ENCODE data around the gene PLXNB3.
"Not testable (repeated sequence)": the region's sequence is repeated elsewhere in the genome, so short reads cannot be mapped to it uniquely, and the experiment has no call there.

PLXNB3 gene

DNA sequence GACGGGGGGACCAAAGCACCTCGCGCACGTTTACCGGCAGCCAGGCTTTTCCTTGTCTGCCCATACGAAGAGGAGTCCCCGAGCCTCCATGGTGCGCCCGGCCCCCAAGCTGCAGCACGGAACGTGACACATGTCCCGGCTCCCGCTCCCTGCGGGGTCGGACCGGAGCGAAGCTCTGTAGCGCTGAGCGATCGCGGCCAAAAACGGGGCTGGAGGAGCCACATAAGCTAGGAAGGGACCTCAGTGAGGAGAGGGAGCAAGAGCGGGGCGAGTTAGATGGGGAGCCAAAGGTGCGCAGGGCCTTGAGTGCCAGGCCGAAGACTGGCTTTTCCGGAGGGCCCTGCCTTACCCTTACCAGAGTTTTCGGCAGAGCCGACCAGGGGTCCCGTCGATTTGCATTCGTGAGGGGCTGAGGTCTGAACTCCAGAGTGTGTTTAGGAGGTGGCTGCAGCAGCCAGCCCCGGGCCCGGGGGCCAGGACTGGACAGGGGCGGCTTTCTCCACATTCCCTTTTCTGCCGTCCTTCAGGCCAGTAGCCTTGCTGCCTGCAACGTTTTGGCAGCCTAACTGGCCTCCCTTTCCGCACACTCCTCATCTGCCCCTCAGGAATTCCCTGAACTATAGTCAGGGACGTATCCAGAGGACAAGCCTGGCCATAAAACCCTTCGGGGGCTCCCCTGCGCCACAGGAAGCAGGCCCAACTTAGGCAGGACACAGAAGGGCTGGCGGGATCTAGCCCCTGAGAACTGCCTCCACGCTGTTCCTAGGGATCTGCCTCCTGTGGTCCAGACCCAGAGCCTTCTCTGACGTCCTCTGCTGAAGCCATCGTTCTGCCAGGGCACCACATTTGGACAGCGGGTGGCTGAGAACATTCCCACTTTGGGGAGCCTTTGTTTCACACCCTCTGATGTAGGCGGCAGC, 31.1 kb downstream of the PLXNB3 start:
- no peak for DNase-seq

DNA sequence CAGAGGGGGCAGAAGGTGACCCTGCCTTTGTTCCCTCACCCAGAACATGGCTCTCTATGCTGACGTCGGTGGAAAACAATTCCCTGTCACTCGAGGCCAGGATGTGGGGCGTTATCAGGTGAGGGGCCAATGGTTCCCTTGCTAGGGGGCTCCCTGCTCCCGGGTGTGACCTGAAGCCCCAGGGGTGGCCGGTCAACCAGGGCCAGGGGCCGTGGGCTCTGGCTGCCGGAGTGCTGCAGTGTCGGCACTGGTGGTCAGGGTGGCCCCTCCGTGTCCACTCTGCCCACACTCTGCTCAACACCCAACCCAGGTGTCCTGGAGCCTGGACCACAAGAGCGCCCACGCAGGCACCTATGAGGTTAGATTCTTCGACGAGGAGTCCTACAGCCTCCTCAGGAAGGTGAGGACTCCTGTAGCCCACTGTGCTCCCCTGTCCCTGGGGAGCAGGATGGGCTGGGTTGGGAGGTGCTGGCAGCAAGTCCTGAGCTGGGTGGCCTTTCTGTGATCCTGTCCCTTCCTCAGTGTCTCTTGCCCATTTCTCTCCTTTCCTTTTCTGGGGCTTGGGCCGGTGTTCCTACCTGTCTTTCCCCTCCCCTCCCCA, 33.5 kb downstream of the PLXNB3 start:
- no peak for DNase-seq

DNA sequence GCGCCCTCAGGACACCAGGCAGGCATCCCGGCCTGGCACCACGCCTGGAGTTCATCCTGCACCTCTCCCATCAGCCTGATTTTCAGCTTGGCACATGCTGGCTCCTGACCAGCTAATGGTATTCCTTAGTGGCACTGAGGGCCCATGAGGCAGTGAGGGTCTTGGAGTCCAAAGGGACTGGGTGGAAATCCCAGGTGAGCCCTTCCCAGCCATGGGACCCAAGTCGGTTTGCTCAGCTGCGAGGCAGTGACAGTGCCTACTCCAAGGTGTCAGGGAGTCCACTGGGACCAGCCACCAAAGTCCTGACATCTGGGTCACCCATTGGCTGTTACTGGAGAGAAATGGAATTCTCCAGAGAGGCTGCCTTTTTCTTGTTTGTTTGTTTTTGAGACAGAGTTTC, 35.3 kb downstream of the PLXNB3 start:
- no peak for DNase-seq

DNA sequence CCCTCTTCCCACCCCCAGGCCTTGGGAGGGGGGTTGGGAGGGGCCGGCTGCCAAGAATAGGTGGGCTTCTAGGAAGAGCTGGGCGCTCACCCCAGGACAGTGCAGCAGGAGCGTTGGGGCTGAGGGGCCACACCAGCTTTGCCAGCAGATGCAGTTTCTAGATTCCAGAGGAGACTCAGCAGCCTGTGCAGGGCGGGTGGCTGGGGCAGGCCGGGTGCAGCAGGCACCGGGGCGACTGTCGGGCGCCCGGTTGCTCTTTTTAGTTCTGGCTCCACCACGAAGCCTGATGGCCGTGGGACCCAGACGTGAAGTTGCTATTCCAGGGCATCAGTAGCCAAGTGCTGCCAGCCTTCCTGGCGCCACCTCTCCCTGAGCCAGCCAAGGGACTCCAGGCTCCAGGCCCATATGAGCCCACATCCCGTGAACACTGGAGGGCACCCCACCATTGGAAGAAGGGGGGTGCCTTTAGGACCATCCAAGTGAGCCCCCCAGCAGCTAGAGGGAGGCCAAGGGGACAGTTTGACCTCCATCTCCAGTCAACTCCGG, 36.2 kb downstream of the PLXNB3 start:
- no peak for DNase-seq

DNA sequence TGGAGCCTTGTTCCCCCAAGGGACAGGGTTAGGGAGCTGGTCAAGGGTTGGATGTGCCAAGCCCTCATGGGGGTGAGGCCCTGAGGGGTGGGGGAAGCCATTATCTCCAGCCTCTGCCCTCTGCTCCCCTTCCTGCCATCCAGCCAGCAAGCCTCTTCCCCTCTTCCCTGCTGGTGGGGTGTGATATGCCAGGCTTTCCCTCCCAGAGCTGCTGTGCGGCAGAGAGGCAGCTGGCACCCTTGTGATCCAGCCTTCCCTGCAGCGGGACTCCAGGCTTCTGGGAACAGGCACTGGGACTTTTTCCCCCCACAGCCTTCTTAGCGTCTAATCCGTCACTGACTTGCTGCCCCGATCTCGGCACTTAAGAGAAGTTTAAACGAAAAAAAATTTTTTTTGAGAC, 36.7 kb downstream of the PLXNB3 start:
- DNase-seq: no peak

DNA sequence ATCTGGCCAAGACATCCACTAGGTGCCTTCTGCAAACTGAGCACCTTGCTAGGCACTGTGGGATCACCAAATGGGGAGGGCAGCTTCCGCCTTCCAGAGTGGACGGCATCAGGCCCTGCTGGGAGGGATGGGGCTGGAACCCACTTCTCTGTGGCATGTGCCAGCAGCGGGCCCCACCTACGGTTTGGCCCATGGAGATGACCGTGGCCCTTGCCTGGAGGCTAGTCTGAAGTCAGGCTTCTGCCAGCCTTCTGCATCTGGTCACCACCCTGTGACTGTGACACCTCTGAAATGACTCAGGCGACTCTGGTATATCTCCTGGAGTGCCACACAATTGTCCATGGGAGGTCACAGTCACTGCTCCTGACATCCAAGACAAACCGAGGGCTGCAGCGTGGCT, 37.6 kb downstream of the PLXNB3 start:
- DNase-seq: no peak

DNA sequence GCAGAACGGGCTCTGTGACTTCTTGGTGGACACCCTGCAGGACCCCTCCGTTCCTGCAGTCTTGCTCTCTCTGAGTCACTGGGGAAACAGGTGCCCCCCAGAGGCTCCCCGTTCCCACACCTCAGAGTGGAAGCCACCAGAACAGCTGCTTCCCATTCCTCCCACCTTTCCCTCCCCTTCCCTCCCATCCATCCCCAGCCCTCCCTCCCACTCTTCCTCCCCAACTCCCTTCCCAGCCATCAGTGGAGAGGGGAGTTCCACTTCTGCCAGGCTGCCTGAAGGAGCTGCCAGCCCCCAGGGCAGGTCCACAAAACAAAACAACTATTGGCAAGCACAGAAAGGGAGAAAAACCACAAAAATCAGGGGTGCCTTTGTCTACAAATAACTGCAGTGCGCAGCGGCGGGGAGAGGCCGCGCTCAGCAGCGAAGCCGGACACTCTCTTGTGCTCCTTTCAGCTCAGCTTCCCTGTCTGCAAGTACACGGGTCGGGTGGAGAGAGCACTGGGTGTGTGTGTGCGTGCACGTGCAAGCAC, 38.5 kb downstream of the PLXNB3 start:
- DNase-seq: no peak

DNA sequence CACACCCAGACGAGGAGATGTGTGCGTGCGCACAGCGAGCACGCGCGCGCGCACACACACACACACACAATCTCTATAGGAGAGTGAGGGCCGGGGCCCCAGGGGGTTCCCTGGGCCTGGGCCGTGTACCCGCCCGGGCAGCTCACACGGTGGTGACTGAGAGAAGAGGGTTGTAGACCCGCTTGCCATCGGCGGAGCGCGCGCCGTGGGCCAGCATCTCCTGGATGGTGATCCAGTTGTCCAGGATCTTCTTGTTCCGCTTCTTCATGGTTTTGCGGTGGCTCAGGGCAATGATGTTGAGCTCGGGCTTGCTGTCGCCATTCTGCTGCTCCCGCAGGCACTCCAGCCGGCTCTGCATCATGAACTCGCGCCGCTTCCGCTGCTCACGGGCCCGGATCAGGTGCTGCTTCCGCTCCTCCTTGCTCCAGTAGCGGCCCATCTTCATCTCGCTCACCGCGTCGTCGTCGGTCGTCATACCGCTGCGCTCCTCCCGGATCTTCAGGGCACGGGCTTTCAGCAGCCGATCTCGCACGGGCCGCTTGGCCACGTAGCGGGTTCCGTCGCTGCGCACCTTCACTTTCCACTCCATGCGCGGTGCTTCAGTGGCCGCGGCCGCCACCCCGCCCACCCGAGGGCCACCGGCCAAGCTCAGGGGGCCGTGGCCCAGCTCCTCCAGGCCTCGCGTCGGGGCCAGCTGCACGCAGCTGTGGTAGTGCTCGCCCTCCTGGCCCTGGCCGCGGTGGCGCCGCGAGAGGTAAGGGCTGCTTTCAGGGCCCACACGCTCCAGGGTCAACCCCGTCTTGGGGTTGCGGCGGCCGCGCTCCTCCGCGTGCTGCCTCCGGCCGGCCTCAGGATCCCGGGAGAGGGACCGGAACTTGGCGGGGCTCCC, 39.4 kb downstream of the PLXNB3 start:
- no peak for DNase-seq

DNA sequence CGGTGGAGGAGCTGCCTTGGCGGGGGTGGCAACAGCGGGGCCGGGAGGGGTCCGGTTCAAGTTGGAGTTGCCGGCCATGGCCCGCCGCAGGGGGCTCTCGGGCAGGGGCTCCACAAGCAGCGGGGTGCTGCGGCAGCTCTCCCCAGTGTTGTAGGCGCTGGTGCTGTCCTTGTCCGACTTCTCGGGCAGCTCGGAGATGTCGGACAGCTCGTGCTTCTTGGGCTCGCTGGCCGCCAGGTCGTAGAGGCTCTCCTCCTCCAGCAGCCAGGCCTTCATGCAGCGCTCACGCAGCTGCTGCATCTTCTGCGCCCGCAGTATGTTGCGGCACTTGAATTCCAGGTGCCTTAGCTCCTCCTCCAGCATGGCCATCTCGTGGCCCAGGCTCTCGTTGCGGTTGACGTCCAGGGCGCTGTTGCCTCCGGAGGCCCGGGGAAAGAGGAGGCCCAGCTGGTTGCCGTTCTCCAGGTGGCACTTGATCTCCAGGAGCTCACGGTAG, 40.1 kb downstream of the PLXNB3 start:
- DNase-seq: no peak

DNA sequence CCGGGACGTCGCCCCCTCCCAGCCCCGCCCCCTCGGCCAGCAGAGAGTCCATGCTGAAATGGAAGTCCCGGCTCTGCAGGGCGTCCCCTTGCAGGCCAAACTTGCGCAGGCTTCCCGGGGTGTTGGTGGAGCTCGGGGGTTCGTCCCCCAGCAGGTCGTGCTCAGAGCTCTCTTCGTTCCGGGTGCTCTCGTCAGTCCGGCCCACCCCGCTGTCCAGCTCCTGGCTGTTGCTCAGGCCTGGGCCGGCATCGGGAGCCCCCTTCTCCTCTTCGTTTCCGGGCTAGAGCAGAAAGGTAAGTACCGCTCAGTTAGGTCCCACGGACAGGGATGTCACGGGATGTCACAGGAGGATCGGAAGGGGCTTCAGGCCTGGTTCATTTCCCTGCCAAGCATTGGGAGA, 40.6 kb downstream of the PLXNB3 start:
- no peak for DNase-seq

DNA sequence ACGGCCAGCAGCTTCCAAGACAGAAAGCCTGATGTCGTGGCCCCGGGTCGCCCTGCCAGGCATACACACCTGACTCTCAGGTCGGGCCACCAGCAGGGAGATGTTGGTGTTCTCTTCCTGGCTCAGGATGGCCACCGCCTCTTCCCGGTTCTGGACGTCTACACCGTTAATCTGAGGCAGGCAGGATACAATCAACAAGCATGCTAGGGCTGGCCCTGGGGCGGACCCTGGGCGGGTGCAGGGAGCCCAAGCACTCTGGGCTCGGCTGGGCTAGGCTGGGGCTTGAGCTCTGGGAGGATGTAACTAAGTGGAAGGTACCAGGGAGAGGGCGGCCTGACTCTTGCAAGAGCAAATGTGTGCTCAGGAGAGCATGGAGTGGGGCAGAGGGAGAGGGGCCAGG, 41.4 kb downstream of the PLXNB3 start:
- no peak for DNase-seq

DNA sequence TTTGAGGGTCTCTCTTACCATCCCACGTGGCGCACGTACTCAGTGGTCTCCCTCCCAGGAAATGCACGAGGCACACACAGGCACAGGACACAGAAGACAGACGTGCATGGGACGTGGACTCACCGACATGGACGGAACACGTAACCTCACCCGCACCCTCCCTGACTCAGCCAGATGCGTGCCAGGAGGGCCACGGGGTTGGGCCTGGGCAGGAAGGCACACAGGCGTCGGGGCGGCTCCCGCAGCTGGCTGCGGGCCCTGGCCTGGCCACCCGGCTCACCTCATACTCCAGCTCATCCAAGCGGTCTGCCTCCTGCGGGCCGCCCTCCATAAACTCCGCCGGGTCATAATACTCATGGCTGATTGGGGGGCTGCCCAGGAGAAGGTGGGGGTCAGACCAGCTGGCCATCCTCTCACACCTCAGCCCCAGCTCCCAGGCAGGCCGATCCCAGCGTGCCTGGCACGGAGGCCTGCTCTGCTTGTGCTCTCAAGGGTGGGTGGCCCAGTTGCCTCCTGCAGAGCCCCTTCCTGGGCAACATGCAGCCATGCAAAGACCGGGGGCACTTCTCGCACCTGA, 43.0 kb downstream of the PLXNB3 start:
- no peak for DNase-seq

DNA sequence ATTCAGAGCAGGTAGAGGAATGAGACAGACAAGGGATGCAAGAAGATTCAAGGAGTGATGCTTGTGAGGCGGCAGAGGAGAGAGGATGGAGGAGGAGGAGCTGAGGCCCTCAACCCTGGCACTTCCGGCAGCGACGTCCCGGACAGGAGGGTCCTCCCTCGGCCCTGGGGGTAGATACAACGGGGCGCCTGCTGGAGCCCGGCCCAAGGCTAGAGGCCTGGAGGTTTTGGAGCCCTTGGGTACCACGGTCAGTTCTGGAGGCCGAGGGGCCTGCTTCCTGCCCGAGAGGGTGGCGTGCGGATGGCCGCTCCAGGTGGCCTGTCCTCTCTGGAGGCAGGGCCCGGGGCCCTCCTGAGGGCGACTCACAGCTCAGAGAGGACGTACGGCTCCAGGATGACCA, 43.9 kb downstream of the PLXNB3 start:
- no peak for DNase-seq

DNA sequence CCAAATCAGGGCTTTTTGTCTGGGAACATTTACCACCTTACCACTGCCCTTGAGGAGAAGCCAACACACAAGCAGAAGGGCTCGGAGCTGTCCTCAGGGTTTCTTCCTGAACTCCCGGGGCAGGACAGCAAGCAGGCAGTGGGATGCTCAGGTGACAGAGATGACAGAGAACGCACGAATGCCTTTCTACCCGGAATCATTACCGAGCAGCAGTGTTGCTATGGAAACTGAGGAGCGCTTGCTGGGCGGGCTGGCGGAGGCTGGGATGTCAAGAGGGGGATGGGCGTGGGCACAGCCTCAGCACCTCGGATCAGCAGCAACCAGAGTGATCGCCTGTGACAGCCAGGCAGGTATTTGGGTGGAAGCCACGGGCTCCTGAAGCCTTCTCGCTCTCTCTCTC, 48.2 kb downstream of the PLXNB3 start:
- DNase-seq: no peak

DNA sequence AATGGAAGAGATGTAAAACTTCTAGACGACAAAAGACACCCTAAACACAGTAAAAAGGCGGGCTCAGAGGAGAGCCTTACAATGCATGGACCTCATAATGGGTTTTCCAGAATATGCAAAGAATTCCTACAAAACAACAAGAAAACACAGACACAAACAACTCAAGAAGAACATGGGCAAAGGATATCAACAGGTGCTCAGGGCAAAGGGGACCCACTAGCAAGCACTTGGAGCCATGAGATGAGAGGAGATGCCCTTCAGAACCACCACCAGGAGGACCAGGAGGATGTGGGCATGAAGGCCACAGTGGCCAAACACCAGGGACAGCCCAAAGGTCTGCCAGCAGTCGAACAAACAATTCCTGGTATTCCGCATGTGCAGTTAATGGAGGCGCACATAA, 49.1 kb downstream of the PLXNB3 start:
- no peak for DNase-seq

DNA sequence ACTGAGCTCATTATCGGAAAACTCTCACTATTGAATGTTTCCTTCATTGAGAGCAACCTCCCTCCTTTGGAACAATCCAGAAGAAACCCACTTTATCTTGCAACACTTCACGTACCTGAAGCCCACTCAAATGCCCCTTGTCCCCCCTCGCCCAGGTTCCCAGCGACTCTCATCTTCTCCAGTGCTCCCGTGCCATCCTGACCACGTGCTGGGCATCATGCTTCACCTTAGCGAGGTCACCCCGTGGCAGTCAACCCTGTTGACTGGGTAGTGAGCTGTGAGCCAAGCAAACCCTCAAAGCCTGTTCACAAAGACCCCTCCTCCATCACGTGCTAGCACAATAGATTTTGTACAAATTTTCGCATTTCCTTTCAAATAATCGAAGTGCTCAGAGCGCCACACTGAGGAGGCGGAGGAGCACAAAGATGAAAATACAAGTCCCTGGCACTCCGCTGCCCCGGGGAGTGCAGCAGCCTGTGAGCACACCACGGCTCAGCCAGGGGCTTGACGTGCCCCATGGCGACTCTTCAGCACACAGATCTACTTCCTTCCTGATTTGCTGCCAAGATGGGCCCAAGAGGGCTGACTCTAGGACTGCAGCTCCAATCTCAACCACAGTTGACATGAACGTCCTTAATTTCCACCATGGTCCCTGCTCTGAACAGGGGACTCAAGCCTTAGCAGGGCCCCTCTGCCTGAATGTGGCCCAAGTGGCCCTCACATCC, 50.7 kb downstream of the PLXNB3 start:
- DNase-seq: no peak

DNA sequence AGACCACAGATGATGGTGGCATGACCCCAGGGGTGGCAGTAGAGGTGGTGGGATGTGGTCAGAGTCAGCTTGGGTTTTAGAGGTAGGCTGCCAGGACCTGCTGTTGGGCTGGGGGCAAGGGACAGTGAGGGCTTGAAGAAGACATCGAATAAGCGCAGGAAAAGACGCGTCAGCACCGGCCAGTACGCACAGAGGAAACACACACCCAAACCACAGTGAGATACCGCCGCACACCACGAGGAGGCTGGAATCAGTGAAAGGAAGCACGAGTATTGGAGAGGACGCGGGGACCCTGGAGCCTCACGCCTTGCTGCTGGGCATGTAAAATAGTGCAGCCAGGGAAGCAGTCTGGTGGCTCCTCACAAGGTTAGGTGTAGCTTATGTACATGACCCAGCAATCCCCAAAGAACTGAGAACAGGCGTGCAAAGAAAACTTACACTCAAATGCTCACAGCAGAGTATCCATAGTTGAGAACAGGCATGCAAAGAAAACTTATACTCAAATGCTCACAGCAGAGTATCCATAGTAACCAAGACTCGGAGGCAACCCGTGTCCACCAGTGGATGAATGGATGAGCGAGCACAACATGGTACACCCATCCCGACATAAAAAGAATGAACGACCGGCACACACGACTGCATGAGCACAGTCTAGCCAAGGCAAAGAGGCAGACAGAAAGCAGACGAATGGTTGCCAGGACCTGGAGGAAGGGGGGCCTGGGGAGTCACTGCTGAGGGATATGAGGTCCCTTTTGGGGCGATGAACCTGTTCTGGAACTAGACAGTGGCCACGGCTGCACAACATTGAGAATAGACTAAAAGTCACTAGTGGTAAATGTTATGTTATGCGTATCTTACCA, 53.0 kb downstream of the PLXNB3 start:
- DNase-seq: no peak

DNA sequence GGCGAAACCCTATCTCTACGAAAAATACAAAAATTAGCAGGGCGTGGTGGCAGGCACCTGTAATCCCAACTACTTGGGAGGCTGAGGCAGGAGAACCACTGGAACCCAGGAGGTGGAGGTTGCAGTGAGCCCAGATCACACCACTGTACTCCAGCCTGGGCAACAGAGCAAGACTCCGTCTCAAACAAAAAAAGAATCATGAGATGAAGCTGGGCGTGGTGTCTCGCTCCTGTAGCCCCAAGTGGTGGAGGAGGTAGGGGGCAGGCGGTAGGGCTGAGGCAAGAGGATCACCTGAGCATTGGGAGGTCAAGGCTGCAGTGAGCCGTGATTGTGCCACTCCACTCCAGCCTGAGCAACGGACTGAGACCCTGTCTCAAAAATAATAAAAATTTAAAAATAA, 54.0 kb downstream of the PLXNB3 start:
- not testable (repeated sequence) for DNase-seq

DNA sequence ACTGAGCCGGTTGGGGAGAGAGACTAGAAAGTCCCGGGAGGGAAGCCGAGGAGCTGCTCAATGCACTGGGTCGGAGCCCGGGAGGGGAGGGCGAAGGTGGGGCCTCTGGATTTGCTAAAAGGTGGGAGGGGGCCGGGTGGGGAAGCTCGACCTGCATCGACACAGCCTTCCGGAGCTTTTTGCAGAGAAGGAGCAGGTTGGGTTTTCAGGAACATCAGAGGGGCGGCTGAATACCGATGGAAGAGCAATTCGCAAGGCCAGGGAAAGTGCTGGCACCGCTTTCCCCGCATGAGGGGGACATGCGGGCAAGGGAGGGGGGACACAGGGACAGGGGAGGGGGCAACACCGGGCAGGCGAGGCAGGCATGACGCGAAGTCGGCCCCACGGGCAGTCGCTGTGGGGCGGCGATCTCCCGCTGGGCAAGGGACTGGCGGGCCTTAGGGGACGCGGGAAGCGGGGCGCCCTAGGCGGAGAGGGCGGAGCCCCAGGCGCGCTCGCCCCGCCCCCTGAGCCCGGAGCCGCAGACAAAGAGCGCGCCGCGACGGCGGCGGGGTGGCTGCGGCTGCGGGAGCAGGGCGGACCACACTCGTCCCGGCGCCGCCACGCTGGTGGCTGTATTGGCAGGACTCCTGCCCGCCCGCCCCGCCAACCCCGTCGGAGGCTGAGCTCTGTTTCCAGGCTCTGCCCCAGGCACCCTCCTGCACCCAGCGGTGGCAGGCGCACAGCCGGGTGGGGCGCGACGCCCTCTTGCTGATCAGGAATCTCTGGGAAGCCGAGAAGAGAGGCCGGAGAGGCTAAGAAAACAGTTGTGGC, 54.7 kb downstream of the PLXNB3 start:
- DNase-seq: peak; percentile 14
